ENCODE results near the gene EYA2.

Gene EYA2

DNA sequence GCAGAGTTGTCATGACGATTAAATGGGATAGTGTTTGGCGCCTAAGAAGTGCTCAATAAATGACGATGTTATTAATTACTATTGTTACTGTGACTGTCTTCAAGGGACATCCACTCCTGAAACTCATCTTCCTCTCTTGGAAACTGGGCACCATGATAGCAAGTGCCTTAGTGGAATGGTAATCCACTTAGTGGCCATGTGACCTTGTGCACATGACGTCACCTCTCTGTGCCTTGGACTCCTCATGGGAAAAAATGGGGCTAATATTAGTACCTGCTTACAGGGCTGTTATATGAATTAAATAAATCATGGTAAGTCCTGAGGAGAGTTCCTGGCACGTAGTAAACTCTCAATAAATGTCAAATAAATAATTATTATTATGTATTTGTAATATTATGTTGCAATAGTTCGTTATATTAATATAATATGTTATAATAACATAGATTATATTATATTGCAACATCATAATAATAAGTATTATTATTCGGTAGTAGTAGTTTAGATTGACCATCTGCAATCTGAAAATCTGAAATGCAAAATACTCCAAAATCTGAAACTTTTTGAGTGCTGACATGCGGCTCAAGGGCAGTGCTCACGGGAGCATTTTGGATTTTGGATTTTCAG, 40.9 kb downstream of the EYA2 start:
- TF ChIP-seq, protein P1, sequence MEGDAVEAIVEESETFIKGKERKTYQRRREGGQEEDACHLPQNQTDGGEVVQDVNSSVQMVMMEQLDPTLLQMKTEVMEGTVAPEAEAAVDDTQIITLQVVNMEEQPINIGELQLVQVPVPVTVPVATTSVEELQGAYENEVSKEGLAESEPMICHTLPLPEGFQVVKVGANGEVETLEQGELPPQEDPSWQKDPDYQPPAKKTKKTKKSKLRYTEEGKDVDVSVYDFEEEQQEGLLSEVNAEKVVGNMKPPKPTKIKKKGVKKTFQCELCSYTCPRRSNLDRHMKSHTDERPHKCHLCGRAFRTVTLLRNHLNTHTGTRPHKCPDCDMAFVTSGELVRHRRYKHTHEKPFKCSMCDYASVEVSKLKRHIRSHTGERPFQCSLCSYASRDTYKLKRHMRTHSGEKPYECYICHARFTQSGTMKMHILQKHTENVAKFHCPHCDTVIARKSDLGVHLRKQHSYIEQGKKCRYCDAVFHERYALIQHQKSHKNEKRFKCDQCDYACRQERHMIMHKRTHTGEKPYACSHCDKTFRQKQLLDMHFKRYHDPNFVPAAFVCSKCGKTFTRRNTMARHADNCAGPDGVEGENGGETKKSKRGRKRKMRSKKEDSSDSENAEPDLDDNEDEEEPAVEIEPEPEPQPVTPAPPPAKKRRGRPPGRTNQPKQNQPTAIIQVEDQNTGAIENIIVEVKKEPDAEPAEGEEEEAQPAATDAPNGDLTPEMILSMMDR (conservative IDR thresholded peaks at IDR 0.05; ENCODE audit: low read depth, low read length), result no peak
- H3K4me3 ChIP-seq (ENCODE audit: low read depth, low read length), result no peak overlapping the region
- DNase-seq (ENCODE audit: low read depth), result no peak

DNA sequence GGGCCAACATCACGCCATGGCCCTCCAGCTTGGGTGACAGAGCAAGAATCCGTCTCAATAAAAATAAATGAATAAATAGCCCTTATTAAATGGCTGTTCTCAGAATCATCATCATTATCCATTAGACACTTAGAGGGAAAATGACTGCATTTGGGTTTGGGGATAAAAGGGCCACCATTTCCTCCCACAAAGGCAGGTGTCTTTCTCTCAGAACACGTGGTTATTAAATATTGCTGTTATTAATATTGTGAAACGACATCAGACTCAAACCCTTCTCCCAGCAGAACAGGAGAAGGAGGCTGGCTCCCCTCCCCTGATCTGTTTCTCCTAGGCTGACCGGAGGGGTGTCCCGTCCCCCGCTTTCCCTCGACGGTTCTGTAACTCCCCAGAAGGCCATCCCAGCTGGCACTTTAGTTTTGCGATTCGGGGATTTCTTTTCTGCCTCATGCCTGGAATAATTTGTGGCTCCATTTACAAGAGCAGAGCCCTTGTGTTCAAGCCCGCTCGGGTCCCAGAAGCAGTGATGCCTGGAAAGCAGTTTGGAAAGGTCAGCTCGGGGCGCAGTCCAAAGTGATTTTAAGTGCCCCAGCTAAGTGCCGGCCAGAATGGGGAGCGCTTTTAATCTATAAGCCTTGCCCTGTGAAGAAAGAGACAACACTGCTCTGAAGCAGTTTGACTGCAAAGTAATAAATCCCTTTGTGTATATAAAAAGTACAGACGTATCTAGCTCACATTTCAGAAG, 41.9 kb downstream of the EYA2 start:
- TF ChIP-seq, protein P1 (conservative IDR thresholded peaks at IDR 0.05; ENCODE audit: low read depth, low read length), result no peak
- DNase-seq (ENCODE audit: low read depth), result no peak
- H3K4me3 ChIP-seq (ENCODE audit: low read depth, low read length), result no peak overlapping the region

DNA sequence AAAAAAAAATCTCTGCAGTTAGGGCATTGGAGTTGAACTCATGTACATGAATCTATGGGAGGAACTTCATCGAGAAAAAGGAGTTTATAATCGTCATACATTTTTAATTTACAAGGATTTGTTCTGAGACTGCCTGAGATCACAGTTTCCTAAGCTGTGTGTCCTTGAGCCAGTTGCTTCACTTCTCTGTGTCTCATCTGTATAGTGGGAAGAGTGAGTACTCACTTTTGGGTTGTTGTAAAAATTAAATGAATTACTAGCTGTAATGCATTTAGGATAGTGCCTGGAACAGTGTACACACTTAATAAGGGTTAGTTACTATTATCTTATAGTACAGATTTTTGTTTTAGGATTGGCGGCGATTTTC, 42.5 kb downstream of the EYA2 start:
- no peak for DNase-seq (ENCODE audit: low read depth)
- no peak overlapping the region for H3K4me3 ChIP-seq (ENCODE audit: low read depth, low read length)
- TF ChIP-seq, protein P1 (conservative IDR thresholded peaks at IDR 0.05; ENCODE audit: low read depth, low read length), result no peak

GRCh38 chr20:46937533-46938226, 43.0 kb downstream of the EYA2 start:
- no peak for DNase-seq (ENCODE audit: low read depth)
- TF ChIP-seq, protein P1 (conservative IDR thresholded peaks at IDR 0.05; ENCODE audit: low read depth, low read length), result no peak
- no peak overlapping the region for H3K4me3 ChIP-seq (ENCODE audit: low read depth, low read length)

GRCh38 chr20:46938434-46938833, 43.8 kb downstream of the EYA2 start:
- TF ChIP-seq, protein P1 (conservative IDR thresholded peaks at IDR 0.05; ENCODE audit: low read depth, low read length), result no peak
- no peak overlapping the region for H3K4me3 ChIP-seq (ENCODE audit: low read depth, low read length)
- peak; percentile 19 for DNase-seq (ENCODE audit: low read depth)

DNA sequence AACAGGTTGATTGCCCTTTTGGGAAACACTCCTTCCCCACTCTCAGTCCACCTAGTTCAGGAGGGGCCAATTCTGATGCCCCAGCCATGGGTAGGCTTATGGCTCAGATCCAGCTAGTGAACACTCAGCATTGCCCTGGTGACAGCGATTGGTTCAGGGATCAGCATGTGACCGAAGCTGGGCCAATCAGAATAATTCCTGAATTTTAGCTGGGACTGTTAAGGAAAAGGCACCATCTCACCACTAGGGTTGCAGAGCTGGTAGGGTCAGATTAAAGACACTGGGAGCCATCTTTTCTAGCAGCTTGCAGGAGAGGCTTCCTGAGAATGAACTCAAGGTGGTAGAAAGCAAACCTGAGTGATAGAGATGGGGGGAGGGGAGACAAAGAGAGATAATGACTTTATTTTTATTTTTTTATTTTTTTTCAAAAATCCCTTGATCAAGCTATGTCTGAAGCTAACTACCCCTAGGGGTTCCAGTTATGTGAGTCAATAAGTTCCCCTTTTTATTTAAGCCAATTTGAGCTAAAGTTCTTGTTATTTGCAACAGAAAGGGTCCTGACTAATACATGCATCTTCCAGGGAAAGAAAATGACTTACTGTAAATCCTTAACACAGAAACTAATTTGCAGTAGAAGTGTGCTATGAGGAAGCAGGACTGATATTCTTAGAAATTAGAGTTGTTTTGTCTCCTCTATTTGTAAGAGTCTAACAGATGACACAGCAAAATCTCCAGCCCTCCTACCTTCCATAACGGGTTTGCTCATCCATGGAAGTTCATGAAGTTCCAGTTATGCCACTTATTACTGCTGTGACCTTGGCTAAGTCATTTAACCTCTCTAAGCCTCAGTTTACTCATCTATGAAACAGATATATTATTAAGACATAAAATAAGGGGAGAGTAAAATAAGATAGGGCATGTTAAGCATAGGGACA, 44.7 kb downstream of the EYA2 start:
- peak; percentile 33 for DNase-seq (ENCODE audit: low read depth)

More for the DNA sequence above, 44.7 kb downstream of the EYA2 start:
- TF ChIP-seq, protein P1 (conservative IDR thresholded peaks at IDR 0.05; ENCODE audit: low read depth, low read length), result peak; percentile 45
- no peak overlapping the region for H3K4me3 ChIP-seq (ENCODE audit: low read depth, low read length)
